Astrocyte (in vitro differentiated cells and primary cell): ENCODE measurements around the gene WSCD1. TPM values are rescaled to one million over a fixed set of nuclear protein-coding genes. Genes with fewer than 3 reads are reported as not detected.
A peak's percentile ranks its signal among the peaks of the same experiment; 100 is the strongest.

Experiments used
- DNase-seq: peaks from one replicate; pipeline ENCODE4 v3.0.0-alpha.2; 2010; ENCODE audit warnings: low read depth
- FAIRE-seq: peaks from 2 replicates; lab custom pipeline; 2011; peaks lifted over from hg19 to GRCh38; lab: Jason Lieb, UNC
- H2AFZ ChIP-seq: 2 replicates; pipeline ENCODE4 v1.6.0; 2012; ENCODE audit warnings: low read depth, low read length, inconsistent platforms
- H3K27ac ChIP-seq: 2 replicates; pipeline ENCODE4 v1.5.1; 2011; ENCODE audit warnings: low read depth, low read length, inconsistent platforms
- H3K27me3 ChIP-seq: 2 replicates; pipeline ENCODE4 v1.6.0; 2011; ENCODE audit warnings: low read length, inconsistent platforms; ENCODE audit not compliant: insufficient read depth
- H3K36me3 ChIP-seq: 2 replicates; pipeline ENCODE4 v1.5.1; 2011; ENCODE audit warnings: low read length, inconsistent platforms; ENCODE audit not compliant: insufficient read depth
- H3K4me1 ChIP-seq: 2 replicates; pipeline ENCODE4 v1.5.1; 2011; ENCODE audit warnings: low read length, inconsistent platforms; ENCODE audit not compliant: insufficient read depth
- H3K4me2 ChIP-seq: 2 replicates; pipeline ENCODE4 v1.6.0; 2012; ENCODE audit warnings: low read length, inconsistent platforms
- H3K4me3 ChIP-seq: 2 replicates; pipeline ENCODE4 v1.5.1; 2011; ENCODE audit warnings: low read depth, mild to moderate bottlenecking, low read length, inconsistent platforms; ENCODE audit not compliant: insufficient read depth
- H3K79me2 ChIP-seq: 2 replicates; pipeline ENCODE4 v1.6.0; 2012; ENCODE audit warnings: mild to moderate bottlenecking, low read length, inconsistent platforms; ENCODE audit not compliant: insufficient read depth
- H3K9ac ChIP-seq: 2 replicates; pipeline ENCODE4 v1.6.0; 2012; ENCODE audit warnings: mild to moderate bottlenecking, low read length, inconsistent platforms
- H3K9me3 ChIP-seq: 2 replicates; pipeline ENCODE4 v1.5.1; 2012; ENCODE audit warnings: low read depth, mild to moderate bottlenecking, low read length, inconsistent platforms; ENCODE audit not compliant: insufficient read depth
- H4K20me1 ChIP-seq: 2 replicates; pipeline ENCODE4 v1.6.0; 2012; ENCODE audit warnings: low read length, inconsistent platforms; ENCODE audit not compliant: insufficient read depth
- H3K27ac Mint-ChIP-seq: one replicate; pipeline ENCODE4 v1.8.0; 2021; ENCODE audit warnings: mild to moderate bottlenecking, mixed read lengths; ENCODE audit not compliant: unreplicated experiment
- H3K27me3 Mint-ChIP-seq: one replicate; pipeline ENCODE4 v1.8.0; 2021; ENCODE audit warnings: low read depth, mixed read lengths; ENCODE audit not compliant: unreplicated experiment
- H3K36me3 Mint-ChIP-seq: one replicate; pipeline ENCODE4 v1.8.0; 2021; ENCODE audit warnings: low read depth, mixed read lengths; ENCODE audit not compliant: unreplicated experiment
- H3K4me1 Mint-ChIP-seq: one replicate; pipeline ENCODE4 v1.8.0; 2021; ENCODE audit warnings: low read depth, mixed read lengths; ENCODE audit not compliant: unreplicated experiment
- H3K4me3 Mint-ChIP-seq: one replicate; pipeline ENCODE4 v1.8.0; 2021; ENCODE audit warnings: mild to moderate bottlenecking, moderate library complexity, mixed read lengths; ENCODE audit not compliant: unreplicated experiment
- H3K9me3 Mint-ChIP-seq: one replicate; pipeline ENCODE4 v1.8.0; 2021; ENCODE audit warnings: mild to moderate bottlenecking, mixed read lengths; ENCODE audit not compliant: unreplicated experiment
- CTCF ChIP-seq: IDR thresholded peaks from 2 replicates; pipeline ENCODE4 v1.5.1; 2011; ENCODE audit warnings: low read depth, mild to moderate bottlenecking, inconsistent platforms, low read length, moderate library complexity; ENCODE audit not compliant: insufficient read depth
- EZH2 ChIP-seq: IDR thresholded peaks from 2 replicates; pipeline ENCODE4 v1.6.1; 2012; ENCODE audit warnings: mild to moderate bottlenecking, low read length, inconsistent platforms; ENCODE audit not compliant: insufficient read depth
- total RNA-seq: library from RNA; stranded (reverse); gene quantifications from 2 replicates; pipeline ENCODE4 v1.2.1, GENCODE V29; 2021

WSCD1 gene
- total RNA-seq, 1 donor from 2014 or later, result 3.9 TPM

DNA sequence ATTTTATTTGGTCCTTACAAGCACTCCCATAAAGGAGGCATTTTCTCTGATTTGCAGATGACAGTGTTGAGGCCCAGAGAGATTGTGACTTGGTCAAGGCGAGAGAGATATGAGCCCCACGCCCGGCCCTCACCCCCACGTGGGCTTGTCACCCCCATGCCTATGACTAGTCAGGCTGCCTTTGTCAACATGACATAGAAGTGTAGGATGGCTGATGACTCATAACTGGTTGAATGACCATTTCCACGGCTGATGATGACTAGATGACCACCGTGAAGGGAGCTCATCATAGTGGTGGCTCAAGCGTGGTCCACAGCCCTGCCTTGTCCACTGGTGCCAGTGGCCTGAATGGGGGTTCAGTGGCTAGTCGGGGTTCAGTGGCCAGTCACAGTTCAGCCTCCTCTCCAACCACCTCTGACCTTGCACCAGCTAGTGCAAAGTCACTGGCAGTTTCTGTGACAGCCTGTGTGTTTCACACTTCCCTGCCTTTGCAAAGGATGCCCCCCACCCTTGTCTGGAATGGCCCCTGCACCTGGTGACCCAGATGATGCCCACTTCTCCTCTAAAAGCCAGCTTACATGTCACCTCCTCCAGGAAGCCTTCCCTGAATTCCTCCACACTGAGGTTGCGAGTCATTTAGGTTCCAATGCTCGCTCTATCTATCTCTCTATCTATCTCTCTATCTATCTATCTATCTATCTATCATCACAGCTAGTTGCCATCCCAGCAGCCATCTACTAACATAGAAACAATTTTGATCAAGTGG, 3.8 kb upstream of the WSCD1 start:
- H3K4me1 Mint-ChIP-seq, result peaks cover 11% of the 10 kb centered on the region
- Histone ChIP-seq H3K36me3 (no peaks in the 10 kb centered on the region), H2AFZ (no peak overlapping the region), H3K4me1 (peaks cover 2% of the 10 kb centered on the region), H4K20me1 (peaks cover 7% of the 10 kb centered on the region), H3K4me3 (no peak overlapping the region), H3K9ac (no peak overlapping the region), H3K27me3 (peaks cover 30% of the 10 kb centered on the region), H3K9me3 (no peaks in the 10 kb centered on the region), H3K4me2 (no peak overlapping the region), H3K27ac (no peak overlapping the region), H3K79me2 (no peaks in the 10 kb centered on the region)
- FAIRE-seq (no peak), DNase-seq (peak; percentile 16)
- no peak overlapping the region for H3K27ac Mint-ChIP-seq
- H3K9me3 Mint-ChIP-seq, result no peaks in the 10 kb centered on the region
- H3K4me3 Mint-ChIP-seq, result no peak overlapping the region
- TF ChIP-seq EZH2 (no peak), CTCF (no peak)
- peaks cover 56% of the 10 kb centered on the region for H3K27me3 Mint-ChIP-seq
- no peaks in the 10 kb centered on the region for H3K36me3 Mint-ChIP-seq

DNA sequence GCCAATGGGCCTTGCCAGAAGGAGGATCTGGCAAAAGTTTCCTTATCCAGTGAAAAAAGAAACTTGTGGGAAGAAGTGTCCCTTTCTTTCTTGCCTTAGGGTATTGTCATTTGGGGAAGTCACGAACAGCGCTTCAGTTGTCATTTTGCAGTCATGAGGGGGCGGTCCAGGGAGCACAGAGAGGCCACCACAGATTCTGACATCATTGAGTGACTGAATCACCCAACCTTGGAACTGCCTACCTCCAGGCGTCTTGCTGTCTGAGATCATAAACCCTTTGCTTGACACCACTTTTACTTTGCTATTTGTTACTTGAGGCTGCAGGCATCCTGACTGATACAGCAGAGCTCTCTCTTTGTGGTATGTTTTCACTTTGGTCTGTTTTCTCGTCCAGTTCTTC, 3.1 kb upstream of the WSCD1 start:
- H3K36me3 Mint-ChIP-seq, result no peaks in the 10 kb centered on the region
- TF ChIP-seq CTCF (no peak), EZH2 (no peak)
- H3K27me3 Mint-ChIP-seq, result peaks cover 56% of the 10 kb centered on the region
- H3K9me3 ChIP-seq, result no peaks in the 10 kb centered on the region
- H3K9me3 Mint-ChIP-seq, result no peaks in the 10 kb centered on the region
- no peak overlapping the region for H3K27ac Mint-ChIP-seq
- no peak for DNase-seq
- H3K4me3 Mint-ChIP-seq, result peak overlapping the region; percentile 17
- FAIRE-seq, result no peak
- H3K9ac ChIP-seq, result no peak overlapping the region
- peaks cover 36% of the 10 kb centered on the region for H3K27me3 ChIP-seq
- H3K27ac ChIP-seq, result no peak overlapping the region
- peaks cover 9% of the 10 kb centered on the region for H3K4me1 Mint-ChIP-seq
- no peak overlapping the region for H2AFZ ChIP-seq
- H3K4me2 ChIP-seq, result no peak overlapping the region
- H3K36me3 ChIP-seq, result no peaks in the 10 kb centered on the region
- H4K20me1 ChIP-seq, result peaks cover 11% of the 10 kb centered on the region
- H3K4me3 ChIP-seq, result no peak overlapping the region
- peaks cover 2% of the 10 kb centered on the region for H3K4me1 ChIP-seq
- H3K79me2 ChIP-seq, result no peaks in the 10 kb centered on the region

- Mint-ChIP-seq H3K9me3 (no peaks in the 10 kb centered on the region), H3K4me3 (no peak overlapping the region), H3K4me1 (peaks cover 9% of the 10 kb centered on the region), H3K27ac (no peak overlapping the region), H3K36me3 (no peaks in the 10 kb centered on the region), H3K27me3 (peaks cover 37% of the 10 kb centered on the region)
- no peaks in the 10 kb centered on the region for H3K36me3 ChIP-seq
- no peaks in the 10 kb centered on the region for H3K9me3 ChIP-seq
- FAIRE-seq, result no peak
- DNase-seq, result no peak
- no peak for TF ChIP-seq CTCF
- TF ChIP-seq EZH2, result no peak
- H2AFZ ChIP-seq, result no peak overlapping the region
- H3K9ac ChIP-seq, result no peak overlapping the region
- no peak overlapping the region for H3K27ac ChIP-seq
- H3K79me2 ChIP-seq, result no peaks in the 10 kb centered on the region
- H3K4me3 ChIP-seq, result no peak overlapping the region
- H3K4me1 ChIP-seq, result peaks cover 2% of the 10 kb centered on the region
- H3K4me2 ChIP-seq, result peak overlapping the region; percentile 81
- peaks cover 12% of the 10 kb centered on the region for H4K20me1 ChIP-seq
- H3K27me3 ChIP-seq, result peaks cover 34% of the 10 kb centered on the region
Measured at GRCh38 chr17:6070430-6070912, 292 bp downstream of the WSCD1 start.
